GM19395 (cell line): ENCODE results near the gene PCDHA4.
"Not testable (repeated sequence)": the region's sequence is repeated elsewhere in the genome, so short reads cannot be mapped to it uniquely, and the experiment has no call there.

Experiments
- ATAC-seq: cut with Tn5 transposase; IDR thresholded peaks from one replicate; pipeline ENCODE4 v1.9.1; 2021; ENCODE audit warnings: mild to moderate bottlenecking, moderate library complexity; ENCODE audit not compliant: unreplicated experiment

The PCDHA4 gene

GRCh38 chr5:140821375-140822280 lies 14.8 kb downstream of the PCDHA4 start, which contains the start of gene PCDHA5:
Gene PCDHA5, plus strand, starts transcription at chr5:140821613.
- ATAC-seq: no peak

GRCh38 chr5:140822281-140822629 lies 15.4 kb downstream of the PCDHA4 start:
- ATAC-seq: no peak

- ATAC-seq: not testable (repeated sequence)
Measured at GRCh38 chr5:140822969-140823368, 16.1 kb downstream of the PCDHA4 start.

DNA sequence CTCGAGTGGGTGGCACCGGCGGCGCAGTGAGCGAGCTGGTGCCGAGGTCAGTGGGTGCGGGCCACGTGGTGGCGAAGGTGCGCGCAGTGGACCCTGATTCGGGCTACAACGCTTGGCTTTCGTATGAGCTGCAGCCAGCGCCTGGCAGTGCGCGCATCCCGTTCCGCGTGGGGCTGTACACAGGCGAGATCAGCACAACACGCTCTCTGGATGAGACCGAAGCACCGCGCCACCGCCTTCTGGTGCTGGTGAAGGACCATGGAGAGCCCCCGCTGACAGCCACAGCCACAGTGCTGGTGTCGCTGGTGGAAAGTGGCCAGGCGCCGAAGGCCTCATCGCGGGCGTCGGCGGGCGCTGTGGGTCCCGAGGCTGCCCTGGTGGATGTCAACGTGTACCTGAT lies 16.6 kb downstream of the PCDHA4 start:
- ATAC-seq: no peak

DNA sequence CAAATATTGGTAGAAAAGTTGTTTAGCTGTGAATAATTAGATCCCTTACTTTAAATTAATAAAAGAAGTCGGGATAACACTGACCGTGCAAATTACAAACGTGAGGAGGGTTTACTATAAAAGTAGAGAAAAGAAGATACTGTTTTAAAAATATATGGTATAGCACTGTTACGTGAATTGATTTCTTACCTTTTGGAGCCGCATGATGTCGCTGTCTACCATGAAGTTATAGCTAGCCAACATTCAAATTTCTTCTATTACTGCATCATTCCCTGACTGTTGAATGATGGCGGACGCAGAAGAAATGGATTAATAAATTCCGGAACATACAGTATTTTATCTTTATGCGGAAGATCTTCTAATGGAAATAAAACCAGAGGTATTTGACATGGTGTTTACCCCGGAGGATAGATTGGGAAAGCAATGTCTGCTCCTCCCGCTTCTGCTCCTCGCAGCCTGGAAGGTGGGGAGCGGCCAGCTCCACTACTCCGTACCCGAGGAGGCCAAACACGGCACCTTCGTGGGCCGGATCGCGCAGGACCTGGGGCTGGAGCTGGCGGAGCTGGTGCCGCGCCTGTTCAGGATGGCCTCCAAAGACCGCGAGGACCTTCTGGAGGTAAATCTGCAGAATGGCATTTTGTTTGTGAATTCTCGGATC lies 21.0 kb downstream of the PCDHA4 start, which contains the start of gene PCDHA6:
Gene PCDHA6, plus strand, starts transcription at position 257 of the 658 bp plus-strand sequence. Its CDS starts 132 bp downstream, at position 389.
- no peak for ATAC-seq

- no peak for ATAC-seq
Measured at GRCh38 chr5:140828362-140828737, 21.5 kb downstream of the PCDHA4 start.

DNA sequence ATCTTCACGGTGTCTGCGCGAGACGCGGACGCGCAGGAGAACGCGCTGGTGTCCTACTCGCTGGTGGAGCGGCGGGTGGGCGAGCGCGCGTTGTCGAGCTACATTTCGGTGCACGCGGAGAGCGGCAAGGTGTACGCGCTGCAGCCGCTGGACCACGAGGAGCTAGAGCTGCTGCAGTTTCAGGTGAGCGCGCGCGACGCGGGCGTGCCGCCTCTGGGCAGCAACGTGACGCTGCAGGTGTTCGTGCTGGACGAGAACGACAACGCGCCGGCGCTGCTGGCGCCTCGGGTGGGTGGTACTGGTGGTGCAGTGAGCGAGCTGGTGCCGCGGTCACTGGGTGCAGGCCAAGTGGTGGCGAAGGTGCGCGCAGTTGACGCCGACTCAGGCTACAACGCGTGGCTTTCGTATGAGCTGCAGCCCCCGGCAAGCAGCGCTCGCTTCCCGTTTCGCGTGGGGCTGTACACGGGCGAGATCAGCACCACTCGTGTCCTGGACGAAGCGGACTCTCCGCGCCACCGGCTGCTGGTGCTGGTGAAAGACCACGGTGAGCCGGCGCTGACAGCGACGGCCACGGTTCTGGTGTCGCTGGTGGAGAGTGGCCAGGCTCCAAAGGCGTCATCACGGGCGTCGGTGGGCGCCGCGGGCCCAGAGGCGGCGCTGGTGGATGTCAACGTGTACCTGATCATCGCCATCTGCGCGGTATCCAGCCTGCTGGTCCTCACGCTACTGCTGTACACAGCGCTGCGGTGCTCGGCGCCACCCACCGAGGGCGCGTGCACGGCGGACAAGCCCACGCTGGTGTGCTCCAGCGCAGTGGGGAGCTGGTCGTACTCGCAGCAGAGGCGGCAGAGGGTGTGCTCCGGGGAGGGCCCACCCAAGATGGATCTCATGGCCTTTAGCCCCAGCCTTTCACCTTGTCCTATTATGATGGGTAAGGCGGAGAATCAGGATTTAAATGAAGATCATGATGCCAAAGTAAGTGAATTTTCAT lies 22.9 kb downstream of the PCDHA4 start:
- ATAC-seq: not testable (repeated sequence)

DNA sequence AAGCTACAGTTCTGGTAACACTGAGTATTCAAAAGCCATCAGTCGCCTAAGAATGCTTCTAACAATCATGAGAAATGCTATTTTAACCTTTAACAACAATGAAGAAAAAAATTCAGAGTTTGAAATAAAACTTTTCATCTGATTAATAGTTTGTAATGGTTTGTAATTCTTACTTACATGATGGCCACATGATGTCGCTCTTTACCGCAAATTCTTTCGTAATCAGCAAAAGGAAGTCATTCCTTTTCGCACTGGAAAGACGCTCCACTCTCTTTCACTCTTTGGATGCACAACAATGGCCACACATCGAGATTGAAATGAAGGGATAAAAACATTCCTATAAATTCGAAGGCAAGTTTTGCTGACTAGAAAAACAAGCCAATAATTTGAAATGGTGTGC lies 27.1 kb downstream of the PCDHA4 start, which contains the start of gene PCDHA7:
Gene PCDHA7, plus strand, starts transcription at position 277 of the 400 bp plus-strand sequence. Its CDS starts 115 bp downstream, at position 392.
- no peak for ATAC-seq

- ATAC-seq: not testable (repeated sequence)
Measured at GRCh38 chr5:140834439-140835008, 27.7 kb downstream of the PCDHA4 start.

DNA sequence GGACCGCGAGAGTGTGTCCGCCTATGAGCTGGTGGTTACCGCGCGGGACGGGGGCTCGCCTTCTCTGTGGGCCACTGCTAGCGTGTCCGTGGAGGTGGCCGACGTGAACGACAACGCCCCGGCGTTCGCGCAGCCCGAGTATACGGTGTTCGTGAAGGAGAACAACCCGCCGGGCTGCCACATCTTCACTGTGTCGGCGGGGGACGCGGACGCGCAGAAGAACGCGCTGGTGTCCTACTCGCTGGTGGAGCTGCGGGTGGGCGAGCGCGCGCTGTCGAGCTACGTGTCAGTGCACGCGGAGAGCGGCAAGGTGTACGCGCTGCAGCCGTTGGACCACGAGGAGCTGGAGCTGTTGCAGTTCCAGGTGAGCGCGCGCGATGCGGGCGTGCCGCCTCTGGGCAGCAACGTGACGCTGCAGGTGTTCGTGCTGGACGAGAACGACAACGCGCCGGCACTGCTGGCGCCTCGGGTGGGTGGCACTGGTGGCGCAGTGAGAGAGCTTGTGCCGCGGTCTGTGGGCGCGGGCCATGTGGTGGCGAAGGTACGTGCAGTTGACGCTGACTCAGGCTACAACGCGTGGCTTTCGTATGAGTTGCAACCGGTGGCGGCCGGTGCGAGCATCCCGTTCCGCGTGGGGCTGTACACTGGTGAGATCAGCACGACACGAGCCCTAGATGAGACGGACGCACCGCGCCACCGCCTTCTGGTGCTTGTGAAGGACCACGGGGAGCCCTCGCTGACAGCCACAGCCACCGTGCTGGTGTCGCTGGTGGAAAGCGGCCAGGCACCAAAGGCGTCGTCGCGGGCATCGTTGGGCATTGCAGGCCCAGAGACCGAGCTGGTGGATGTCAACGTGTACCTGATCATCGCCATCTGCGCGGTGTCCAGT lies 29.0 kb downstream of the PCDHA4 start:
- ATAC-seq: no peak

DNA sequence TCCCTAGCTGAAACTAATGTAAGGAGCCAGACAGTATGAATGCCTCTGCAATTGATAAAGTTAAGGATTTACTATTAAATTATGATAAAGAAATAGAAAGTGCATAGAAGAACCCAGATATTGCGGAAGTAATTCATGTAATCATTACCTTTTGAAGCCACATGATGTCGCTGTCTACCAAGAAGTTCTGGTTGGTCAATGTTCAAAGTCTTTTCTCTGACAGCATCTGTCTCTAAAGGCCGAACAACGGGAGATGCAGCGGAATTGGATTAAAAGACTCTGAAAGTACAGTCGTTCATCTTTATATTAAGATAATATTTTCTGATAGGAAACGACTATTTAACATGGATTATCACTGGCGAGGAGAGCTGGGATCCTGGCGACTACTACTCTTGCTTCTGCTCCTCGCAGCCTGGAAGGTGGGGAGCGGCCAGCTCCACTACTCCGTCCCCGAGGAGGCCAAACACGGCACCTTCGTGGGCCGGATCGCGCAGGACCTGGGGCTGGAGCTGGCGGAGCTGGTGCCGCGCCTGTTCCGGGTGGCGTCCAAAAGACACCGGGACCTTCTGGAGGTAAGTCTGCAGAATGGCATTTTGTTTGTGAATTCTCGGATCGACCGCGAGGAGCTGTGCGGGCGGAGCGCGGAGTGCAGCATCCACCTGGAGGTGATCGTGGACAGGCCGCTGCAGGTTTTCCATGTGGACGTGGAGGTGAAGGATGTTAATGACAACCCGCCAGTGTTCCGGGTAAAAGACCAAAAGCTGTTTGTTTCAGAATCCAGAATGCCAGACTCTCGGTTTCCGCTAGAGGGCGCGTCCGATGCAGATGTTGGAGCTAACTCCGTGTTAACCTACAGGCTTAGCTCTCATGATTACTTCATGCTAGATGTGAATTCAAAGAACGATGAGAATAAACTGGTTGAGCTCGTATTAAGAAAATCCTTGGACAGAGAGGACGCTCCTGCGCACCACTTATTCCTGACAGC lies 34.4 kb downstream of the PCDHA4 start, which contains the start of gene PCDHA8:
Gene PCDHA8, plus strand, starts transcription at position 210 of the 985 bp plus-strand sequence. Its CDS starts 135 bp downstream, at position 345.
- no peak for ATAC-seq

DNA sequence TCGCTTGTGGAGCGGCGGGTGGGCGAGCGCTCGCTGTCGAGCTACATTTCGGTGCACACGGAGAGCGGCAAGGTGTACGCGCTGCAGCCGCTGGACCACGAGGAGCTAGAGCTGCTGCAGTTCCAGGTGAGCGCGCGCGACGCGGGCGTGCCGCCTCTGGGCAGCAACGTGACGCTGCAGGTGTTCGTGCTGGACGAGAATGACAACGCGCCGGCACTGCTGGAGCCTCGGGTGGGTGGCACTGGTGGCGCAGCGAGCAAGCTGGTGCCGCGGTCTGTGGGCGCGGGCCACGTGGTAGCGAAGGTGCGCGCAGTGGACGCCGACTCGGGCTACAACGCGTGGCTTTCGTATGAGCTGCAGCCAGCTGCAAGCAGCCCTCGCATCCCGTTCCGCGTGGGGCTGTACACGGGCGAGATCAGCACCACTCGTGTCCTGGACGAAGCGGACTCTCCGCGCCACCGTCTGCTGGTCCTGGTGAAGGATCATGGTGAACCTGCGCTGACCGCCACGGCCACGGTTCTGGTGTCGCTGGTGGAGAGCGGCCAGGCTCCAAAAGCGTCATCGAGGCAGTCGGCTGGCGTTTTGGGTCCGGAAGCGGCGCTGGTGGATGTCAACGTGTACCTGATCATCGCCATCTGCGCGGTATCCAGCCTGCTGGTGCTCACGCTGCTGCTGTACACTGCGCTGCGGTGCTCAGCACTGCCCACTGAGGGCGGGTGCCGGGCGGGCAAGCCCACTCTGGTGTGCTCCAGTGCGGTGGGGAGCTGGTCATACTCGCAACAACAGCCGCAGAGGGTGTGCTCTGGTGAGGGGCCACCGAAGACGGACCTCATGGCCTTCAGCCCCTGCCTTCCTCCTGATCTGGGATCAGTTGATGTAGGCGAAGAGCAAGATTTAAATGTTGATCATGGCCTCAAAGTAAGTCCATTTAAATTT lies 36.2 kb downstream of the PCDHA4 start:
- no peak for ATAC-seq

- not testable (repeated sequence) for ATAC-seq
Measured at GRCh38 chr5:140848139-140849102, 41.6 kb downstream of the PCDHA4 start, which contains the start of gene PCDHA9. Gene PCDHA9, plus strand, starts transcription at chr5:140848382. Its CDS starts 114 bp downstream, at chr5:140848496.

- not testable (repeated sequence) for ATAC-seq
Measured at GRCh38 chr5:140849831-140850634, 43.2 kb downstream of the PCDHA4 start.
